GM18517 (cell line): ENCODE results near the gene USP33.
"Not testable (repeated sequence)": the region's sequence is repeated elsewhere in the genome, so short reads cannot be mapped to it uniquely, and the experiment has no call there.

Experiments used
- ATAC-seq: cut with Tn5 transposase; IDR thresholded peaks from one replicate; pipeline ENCODE4 v1.9.1; 2021; ENCODE audit warnings: mild to moderate bottlenecking, moderate library complexity; ENCODE audit not compliant: unreplicated experiment

USP33 gene

DNA sequence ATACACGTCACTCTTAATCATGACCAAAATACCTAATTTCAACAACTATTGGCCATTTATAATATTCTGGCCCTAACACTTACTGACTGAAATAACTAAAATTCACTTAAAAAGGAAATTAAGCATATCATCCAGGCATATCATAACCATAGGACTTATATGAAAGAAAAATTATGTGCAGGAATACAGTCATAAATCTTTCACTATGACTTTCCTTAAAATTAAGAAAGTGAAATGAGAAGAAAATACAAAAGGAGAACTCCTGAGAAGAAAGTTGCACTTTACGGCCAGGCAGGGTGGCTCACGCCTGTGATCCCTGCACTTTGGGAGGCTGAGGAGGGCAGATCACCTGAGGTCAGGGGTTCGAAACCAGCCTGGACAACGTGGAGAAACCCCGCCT is 86.6 kb downstream of the USP33 start:
- ATAC-seq = no peak

DNA sequence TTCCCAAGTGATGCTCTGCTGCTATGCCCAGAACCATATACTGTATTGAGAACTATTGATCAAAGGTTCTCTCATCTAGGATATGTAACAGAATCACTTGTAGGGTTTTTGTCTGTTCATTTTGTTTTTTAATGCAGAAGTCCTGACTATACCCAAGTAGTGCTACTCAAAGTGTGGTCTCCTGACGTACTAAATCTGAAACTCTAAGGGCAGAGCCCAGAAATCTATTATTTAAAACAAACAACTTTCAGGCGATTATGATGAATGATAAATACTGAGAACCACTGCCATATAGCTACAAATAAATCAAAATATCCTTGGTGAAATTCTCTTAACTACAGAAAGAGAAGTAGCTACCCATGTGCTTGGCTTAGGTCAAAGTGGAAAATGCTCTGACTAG is 87.3 kb downstream of the USP33 start:
- ATAC-seq = no peak

DNA sequence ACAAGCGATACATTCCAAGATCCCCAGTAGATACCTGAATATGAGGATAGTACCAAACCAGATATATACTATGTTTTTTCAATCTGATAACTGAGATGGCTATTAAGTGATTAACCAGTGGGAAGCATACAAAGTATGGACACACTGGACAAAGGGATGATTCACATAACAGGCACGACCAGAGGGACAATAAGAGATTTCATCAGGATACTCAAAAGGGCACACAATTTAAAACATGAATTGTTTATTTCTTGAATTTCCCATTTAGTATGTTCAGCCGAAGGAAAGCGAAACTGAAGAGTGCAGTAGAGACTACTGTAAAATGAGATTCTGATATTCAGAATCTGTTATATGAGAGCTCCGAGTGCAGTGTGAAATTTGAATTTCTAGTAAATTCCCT is 87.8 kb downstream of the USP33 start:
- ATAC-seq = no peak

DNA sequence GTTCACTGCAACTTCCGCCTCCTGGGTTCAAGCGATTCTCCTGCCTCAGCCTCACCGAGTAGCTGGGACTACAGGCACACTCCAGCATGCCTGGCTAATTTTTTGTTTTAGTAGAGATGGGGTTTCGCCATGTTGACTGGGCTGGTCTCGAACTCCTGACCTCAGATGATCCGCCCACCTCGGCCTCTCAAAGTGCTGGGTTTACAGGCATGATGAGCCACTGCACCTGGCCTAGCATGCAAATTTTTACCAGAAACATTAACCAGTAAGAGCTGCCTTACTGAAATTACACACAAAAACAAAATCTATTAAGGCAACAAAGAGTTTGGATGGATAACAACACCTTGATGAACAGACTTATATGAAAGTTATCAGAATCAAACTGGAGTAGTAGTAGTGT is 89.3 kb downstream of the USP33 start:
- no peak for ATAC-seq

DNA sequence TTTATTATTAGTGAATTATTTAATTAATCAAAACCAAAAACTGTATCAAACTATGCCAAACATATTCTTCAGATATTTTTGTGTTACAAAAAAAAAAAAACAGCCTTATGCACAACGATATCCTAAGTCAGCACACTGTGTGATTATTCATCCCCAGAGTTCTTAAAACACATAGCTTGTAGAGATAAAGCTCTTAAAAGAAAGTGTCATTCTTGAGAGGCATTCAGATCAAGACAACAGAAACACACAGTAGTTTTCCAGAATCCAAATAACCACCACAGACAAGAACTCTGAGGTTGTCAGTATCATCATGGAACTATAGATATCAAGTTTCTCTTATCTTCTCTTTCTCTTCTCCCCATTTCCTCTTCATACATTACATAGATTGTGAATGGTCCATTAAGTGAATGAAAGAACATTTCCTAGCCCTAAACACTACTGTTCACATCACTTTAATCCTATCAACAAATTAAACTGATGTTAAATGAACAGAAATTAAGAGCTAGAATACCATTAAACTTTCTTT is 90.7 kb downstream of the USP33 start:
- no peak for ATAC-seq

DNA sequence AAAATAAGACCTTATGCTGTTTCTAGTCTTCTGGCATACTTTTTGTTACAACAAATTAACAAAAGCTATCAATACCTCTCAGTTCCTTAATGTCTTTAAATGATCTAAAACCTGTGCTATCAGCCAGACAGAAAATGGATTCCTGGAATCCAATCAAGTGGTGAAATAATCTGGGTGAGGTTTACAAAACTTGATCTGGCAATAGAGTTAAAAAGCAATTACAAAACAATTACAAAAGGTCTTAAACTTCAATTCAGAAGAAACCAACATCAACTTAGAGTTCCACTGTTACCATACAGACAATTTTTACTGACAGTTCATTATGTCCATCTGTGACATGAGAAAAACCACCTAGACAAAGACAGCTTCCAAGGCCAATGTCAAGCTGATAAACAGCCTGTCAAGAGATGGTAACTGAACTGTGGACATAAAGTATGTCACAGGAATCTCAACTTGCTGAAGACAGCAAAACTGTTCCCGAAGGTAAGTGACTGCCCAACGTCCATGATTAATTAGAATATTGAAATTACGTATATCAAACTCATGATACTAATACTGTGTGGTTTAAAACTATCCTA is 94.6 kb downstream of the USP33 start:
- ATAC-seq = no peak

DNA sequence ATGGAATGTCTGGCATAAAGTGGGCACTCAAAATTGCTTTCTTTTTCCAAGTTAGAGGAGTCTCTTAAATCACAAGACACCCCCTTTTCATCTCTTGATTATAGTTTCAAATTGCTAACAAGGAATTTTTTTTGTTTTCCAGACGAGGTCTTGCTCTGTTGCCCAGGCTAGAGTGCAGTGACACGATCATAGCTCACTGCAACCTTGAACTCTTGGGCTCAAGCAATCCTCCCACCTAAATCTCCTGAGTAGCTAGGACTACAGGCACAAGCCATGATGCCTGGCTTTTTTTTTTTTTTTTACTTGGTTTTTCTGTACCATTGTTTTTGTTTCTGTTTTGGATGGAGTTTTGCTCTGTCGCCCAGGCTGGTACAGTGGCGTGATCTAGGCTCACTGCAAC is 98.0 kb downstream of the USP33 start:
- no peak for ATAC-seq

DNA sequence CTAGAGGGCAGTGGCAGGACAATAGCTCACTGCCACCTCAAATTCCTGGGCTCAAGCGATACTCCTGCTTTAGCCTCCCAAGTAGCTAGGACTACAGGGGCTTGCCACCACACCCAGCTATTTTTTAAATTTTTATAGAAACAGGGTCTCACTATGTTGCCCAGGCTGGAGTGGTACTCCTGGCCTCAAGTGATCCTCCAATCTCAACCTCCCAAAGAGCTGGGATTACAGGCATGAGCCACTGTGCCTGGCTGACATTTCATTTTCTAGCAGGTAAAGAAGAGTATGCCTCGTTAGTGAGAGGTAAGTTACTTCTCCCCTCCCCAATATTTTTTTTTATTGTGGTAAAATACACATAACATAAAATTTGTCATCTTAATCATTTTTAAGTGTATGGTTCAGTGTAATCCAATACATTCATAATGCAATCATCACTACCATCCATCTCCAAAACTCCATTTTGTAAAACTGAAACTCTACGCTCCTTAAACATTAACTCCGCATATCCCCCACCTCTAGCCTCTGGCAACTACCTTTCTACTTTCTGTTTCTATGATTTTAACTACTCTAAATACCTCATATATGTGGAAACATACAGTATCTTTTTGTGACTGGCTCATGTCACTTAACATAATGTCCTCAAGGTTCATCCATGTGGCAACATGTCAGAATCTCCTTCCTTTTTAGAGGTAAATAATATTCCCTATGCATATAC is 99.6 kb downstream of the USP33 start:
- no peak for ATAC-seq

DNA sequence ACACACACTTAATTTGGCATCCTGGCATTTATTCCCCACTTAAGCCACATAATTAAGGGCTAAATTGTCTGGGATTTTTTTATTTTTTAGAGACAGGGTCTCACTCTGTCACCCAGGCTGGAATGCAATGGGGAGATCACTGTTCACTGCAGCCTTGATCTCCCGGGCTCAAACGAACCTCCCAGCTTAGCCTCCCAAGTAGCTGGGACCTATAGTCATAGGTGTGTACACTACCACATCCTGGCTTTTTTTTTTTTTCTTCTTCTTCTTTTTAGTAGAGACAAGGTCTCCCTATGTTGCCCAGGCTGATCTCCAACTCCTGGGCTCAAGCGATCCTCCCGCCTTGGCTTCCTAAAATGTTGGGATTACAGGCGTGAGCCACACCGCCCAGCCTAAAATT is 101.4 kb downstream of the USP33 start:
- ATAC-seq = no peak

DNA sequence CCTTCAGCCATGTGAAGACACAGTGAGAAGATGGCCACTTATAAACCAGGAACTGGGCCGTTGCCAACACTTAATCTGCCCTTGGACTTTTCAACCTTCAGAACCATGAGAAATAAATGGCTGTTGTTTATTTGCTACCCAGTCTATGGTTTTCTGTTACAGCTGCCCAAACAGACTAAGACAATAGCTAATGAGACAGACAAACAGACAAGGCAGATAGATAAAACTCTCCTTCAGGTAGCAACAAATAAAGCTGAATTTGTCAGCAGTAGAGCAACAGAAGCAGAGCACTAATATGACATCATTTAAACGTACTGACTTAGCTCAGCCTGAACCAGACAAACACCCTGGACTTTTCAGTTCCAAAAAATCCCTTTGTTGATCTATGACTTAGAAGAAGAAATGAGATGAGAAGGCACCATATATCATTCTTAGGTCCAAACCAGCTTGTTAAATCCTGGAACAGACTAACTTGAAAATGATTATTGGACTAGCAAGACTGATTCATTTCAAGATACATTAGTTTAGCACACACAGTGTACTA is 104.1 kb downstream of the USP33 start:
- no peak for ATAC-seq

DNA sequence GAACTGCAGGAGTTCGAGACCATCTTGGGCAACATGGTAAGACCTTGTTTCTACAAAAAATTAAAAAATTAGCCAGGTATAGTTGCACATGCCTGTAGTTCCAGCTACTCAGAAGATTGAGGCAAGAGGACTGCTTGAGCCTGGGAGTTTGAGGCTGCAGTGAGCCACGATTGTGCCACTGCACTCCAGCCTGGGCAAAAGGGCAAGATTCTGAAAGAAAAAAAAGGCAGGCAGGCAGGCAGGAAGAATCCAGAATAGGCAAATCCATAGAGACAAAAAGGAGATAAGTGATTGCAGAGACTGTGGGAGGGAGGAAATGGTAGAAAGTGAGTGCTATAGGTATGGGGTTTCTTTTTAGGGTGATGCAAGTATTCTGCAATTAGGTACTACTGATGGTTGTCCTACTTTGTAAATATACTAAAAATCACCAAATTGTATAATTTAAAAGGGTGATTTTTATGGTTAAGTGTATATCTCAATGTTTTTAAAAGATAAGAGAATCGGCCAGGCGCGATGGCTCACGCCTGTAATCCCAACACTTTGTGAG is 106.6 kb downstream of the USP33 start:
- ATAC-seq = no peak

DNA sequence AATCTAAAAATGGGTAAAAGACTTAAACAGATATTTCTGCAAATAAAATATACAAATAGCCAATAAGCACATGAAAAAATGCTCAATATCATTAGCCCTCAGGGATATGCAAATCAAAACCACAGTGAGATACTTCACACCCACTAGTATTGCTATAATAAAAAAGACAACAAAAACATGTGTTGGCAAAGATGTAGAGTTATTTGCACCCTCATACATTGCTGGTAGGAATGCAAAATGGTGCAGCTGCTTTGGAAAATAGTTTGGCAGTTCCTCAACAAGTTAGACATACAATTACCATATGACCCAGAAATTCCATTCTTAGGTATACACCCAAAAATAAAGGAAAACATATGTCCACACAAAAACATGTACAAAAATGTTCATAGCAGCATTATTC is 107.4 kb downstream of the USP33 start:
- no peak for ATAC-seq

DNA sequence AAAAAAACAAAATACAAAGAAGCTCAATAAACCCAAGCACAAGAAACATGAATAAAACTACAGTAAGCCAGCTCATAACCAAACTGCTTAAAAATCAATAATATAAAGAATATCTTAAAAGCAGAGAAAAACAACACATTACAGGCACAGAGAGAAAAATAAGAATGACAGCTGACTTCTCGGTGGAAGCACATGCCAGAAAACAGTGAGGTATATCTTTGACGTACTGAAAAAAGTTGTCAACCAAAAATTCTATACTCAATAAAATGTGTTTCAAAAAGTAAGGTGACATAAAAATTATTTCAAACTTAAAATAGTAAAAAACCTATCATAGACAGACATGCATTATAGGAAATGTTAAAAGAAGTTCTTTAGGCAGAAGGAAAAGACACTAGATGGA is 110.5 kb downstream of the USP33 start:
- no peak for ATAC-seq

DNA sequence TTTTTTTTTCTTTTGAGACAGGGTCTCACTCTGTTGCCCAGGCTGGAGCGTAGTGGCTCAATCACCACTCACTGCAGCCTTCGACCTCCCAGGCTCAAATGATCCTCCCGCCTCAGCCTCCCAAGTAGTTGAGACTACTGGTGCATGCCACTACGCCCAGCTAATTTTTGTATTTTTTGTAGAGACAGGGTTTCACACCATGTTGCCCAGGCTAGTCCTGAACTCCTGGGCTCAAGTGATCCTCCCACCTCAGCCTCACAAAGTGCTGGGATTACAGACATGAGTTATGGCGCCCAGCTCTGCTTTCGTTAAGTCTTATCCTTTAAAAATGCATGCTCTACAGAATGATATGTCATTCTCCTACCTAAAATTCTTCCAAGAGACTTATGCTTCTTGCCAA is 113.4 kb downstream of the USP33 start:
- ATAC-seq = not testable (repeated sequence)
